Liver (tissue), 9 donors: ENCODE measurements around the gene LIPC. TPM values are rescaled to one million over a fixed set of nuclear protein-coding genes. Genes with fewer than 3 reads are reported as not detected.

Experiments used
- DNase-seq: peaks from one replicate; pipeline ENCODE4 v3.0.0-alpha.2; 2017; ENCODE audit warnings: low spot score
- H3K27ac ChIP-seq, 2 donors: one replicate each; pipeline ENCODE4 v1.7.0; 2013; ENCODE audit warnings: inconsistent platforms in 2 of 2, low read length in 2 of 2, control low read depth in 1 of 2, low read depth in 1 of 2, mild to moderate bottlenecking in 1 of 2
- H3K27me3 ChIP-seq, 4 donors: one replicate each; pipeline versions ENCODE4 v1.6.1 to v1.7.0; 2013; ENCODE audit warnings: low read length in 3 of 4, inconsistent platforms in 1 of 4, mild to moderate bottlenecking in 1 of 4, moderate library complexity in 1 of 4; ENCODE audit not compliant: control insufficient read depth in 4 of 4, insufficient read depth in 4 of 4
- H3K36me3 ChIP-seq, 4 donors: one replicate each; pipeline versions ENCODE4 v1.6.1 to v1.7.0; 2013; ENCODE audit warnings: low read length in 3 of 4, mild to moderate bottlenecking in 3 of 4, low read depth in 1 of 4, moderate library complexity in 1 of 4; ENCODE audit not compliant: control insufficient read depth in 4 of 4, insufficient read depth in 3 of 4
- H3K4me1 ChIP-seq, 4 donors: one replicate each; pipeline versions ENCODE4 v1.6.1 to v1.7.0; 2013; ENCODE audit warnings: low read length in 3 of 4, mild to moderate bottlenecking in 3 of 4, moderate library complexity in 1 of 4; ENCODE audit not compliant: control insufficient read depth in 4 of 4, insufficient read depth in 4 of 4
- H3K4me3 ChIP-seq, 3 donors: one replicate each; pipeline versions ENCODE4 v1.6.1 to v1.7.0; 2013; ENCODE audit warnings: low read length in 3 of 3, control low read depth in 1 of 3, low read depth in 1 of 3, mild to moderate bottlenecking in 1 of 3
- H3K9ac ChIP-seq, 2 donors: one replicate each; pipeline ENCODE4 v1.7.0; 2013; ENCODE audit warnings: low read length in 2 of 2, mild to moderate bottlenecking in 2 of 2, moderate library complexity in 2 of 2, control low read depth in 1 of 2, low read depth in 1 of 2
- H3K9me3 ChIP-seq, 4 donors: one replicate each; pipeline versions ENCODE4 v1.6.1 to v1.7.0; 2013; ENCODE audit warnings: low read length in 3 of 4; ENCODE audit not compliant: control insufficient read depth in 4 of 4
- ATF3 ChIP-seq: IDR thresholded peaks from 2 replicates; pipeline ENCODE4 v1.6.1; 2016; ENCODE audit warnings: antibody characterized with exemption
- CTCF ChIP-seq: fragments of 150-350 bp; IDR thresholded peaks from 2 replicates; pipeline ENCODE4 v1.5.1; 2017; ENCODE audit warnings: improper control_type of control experiment, low read depth, low read length; ENCODE audit not compliant: missing input control
- EGR1 ChIP-seq, 2 donors: IDR thresholded peaks; 2 replicates each; pipeline ENCODE4 v1.6.1; 2016 to 2018; ENCODE audit warnings: antibody characterized with exemption in 2 of 2, low read depth in 2 of 2
- FOXA1 ChIP-seq: IDR thresholded peaks from 2 replicates; pipeline ENCODE4 v1.6.1; 2016; ENCODE audit warnings: antibody characterized with exemption
- FOXA2 ChIP-seq: IDR thresholded peaks from 2 replicates; pipeline ENCODE4 v1.6.1; 2016; ENCODE audit warnings: antibody characterized with exemption
- GABPA ChIP-seq, 2 donors: IDR thresholded peaks in 1 of 2; conservative IDR thresholded peaks in 1 of 2; 2 replicates each; pipeline ENCODE4 v1.6.1; 2016; ENCODE audit warnings: antibody characterized with exemption in 2 of 2, mild to moderate bottlenecking in 1 of 2, moderate library complexity in 1 of 2
- HNF4A ChIP-seq, 2 donors: conservative IDR thresholded peaks; 2 replicates each; pipeline ENCODE4 v1.6.1; 2016; ENCODE audit warnings: antibody characterized with exemption in 2 of 2, mild to moderate bottlenecking in 2 of 2
- HNF4G ChIP-seq: IDR thresholded peaks from 2 replicates; pipeline ENCODE4 v1.6.1; 2016; ENCODE audit warnings: antibody characterized with exemption
- JUND ChIP-seq, 2 donors: IDR thresholded peaks; 2 replicates each; pipeline ENCODE4 v1.6.1; 2016; ENCODE audit warnings: antibody characterized with exemption in 2 of 2
- MAX ChIP-seq: IDR thresholded peaks from 2 replicates; pipeline ENCODE4 v1.6.1; 2016; ENCODE audit warnings: antibody characterized with exemption
- NR2F2 ChIP-seq: IDR thresholded peaks from 2 replicates; pipeline ENCODE4 v1.6.1; 2016; ENCODE audit warnings: antibody characterized with exemption
- RAD21 ChIP-seq, 2 donors: IDR thresholded peaks; 2 replicates each; pipeline ENCODE4 v1.6.1; 2016; ENCODE audit warnings: antibody characterized with exemption in 2 of 2, mild to moderate bottlenecking in 2 of 2
- REST ChIP-seq: IDR thresholded peaks from 2 replicates; pipeline ENCODE4 v1.6.1; 2016; ENCODE audit warnings: antibody characterized with exemption, mild to moderate bottlenecking
- RXRA ChIP-seq, 2 donors: IDR thresholded peaks; 2 replicates each; pipeline ENCODE4 v1.6.1; 2017 to 2018; ENCODE audit warnings: antibody characterized with exemption in 2 of 2, mild to moderate bottlenecking in 1 of 2
- SP1 ChIP-seq: IDR thresholded peaks from 2 replicates; pipeline ENCODE4 v1.6.1; 2018; ENCODE audit warnings: antibody characterized with exemption, mild to moderate bottlenecking
- TAF1 ChIP-seq: conservative IDR thresholded peaks from 2 replicates; pipeline ENCODE4 v1.6.1; 2016; ENCODE audit warnings: antibody characterized with exemption, mild to moderate bottlenecking
- YY1 ChIP-seq: IDR thresholded peaks from 2 replicates; pipeline ENCODE4 v1.6.1; 2016; ENCODE audit warnings: antibody characterized with exemption, mild to moderate bottlenecking
- ZBTB33 ChIP-seq: IDR thresholded peaks from 2 replicates; pipeline ENCODE4 v1.6.1; 2016; ENCODE audit warnings: antibody characterized with exemption
- WGBS: extraction: QIAGEN DNeasy Blood & Tissue Kit; methylation state at CpG from one replicate; pipeline ENCODE4 v1.1.7; 2013; 5-methylcytosine and 5-hydroxymethylcytosine counted together
- polyA plus RNA-seq, 2 donors: library from polyadenylated mRNA; stranded (reverse) in 1 of 2; unstranded in 1 of 2; fragments of 200-250 nt in 1 of 2; fragments of >200 nt in 1 of 2; fragmentation: Nextera tagmentation in 1 of 2; extraction: Ambion mirVana in 1 of 2; gene quantifications; one replicate each; pipeline versions ENCODE4 v1.2.1 to v1.2.3, GENCODE V29; 2013 to 2015
- total RNA-seq, 2 donors: library from RNA; depleted of rRNA; stranded (reverse); fragments of >200 nt; gene quantifications; one replicate each; pipeline ENCODE4 v1.2.3, GENCODE V29; 2014
- donor health status: healthy.
- donor health status: healthy.
- donor health status: healthy.
- donor health status: healthy.
- donor health status: healthy.

Gene LIPC
- total and polyA plus RNA-seq, 4 donors, result 60.1 to 268 (median 131) TPM

GRCh38 chr15:58527573-58528187 is 95.9 kb downstream of the LIPC start (continued):
- no peak for TF ChIP-seq CTCF
- no peak for TF ChIP-seq YY1
- no peak for TF ChIP-seq HNF4G
- TF ChIP-seq FOXA1, result no peak
- no peak for TF ChIP-seq EGR1 (IDR thresholded peaks at IDR 0.05; ENCODE audit: low read depth in 2 of 2)
- no peak for TF ChIP-seq JUND (IDR thresholded peaks at IDR 0.05)
- TF ChIP-seq SP1, result no peak
- TF ChIP-seq MAX, result no peak

- TF ChIP-seq CTCF (no peak), FOXA2 (peak; percentile 23), GABPA (IDR thresholded peaks at IDR 0.05 in 1 of 2, conservative IDR thresholded peaks at IDR 0.05 in 1 of 2) (no peak), RAD21 (IDR thresholded peaks at IDR 0.05) (peak; percentile 48 to 58), MAX (peak; percentile 40), EGR1 (IDR thresholded peaks at IDR 0.05; ENCODE audit: low read depth in 2 of 2) (no peak), RXRA (IDR thresholded peaks at IDR 0.05) (peak; percentile 77 to 78), HNF4G (peak; percentile 9), JUND (IDR thresholded peaks at IDR 0.05) (peak; percentile 52 to 53), REST (peak; percentile 52), TAF1 (no peak), ZBTB33 (peak; percentile 35), SP1 (peak; percentile 83), YY1 (peak; percentile 40), NR2F2 (peak; percentile 57), HNF4A (conservative IDR thresholded peaks at IDR 0.05) (peak; percentile 62 to 66), ATF3 (no peak), FOXA1 (no peak)
- Histone ChIP-seq H3K4me1 (peaks cover 17 to 53% (median 45%) of the 10 kb centered on the region in 4 donors), H3K36me3 (no peaks in the 10 kb centered on the region), H3K27me3 (no peaks in the 10 kb centered on the region), H3K27ac (peak overlapping the region; percentile 62 to 67), H3K9me3 (no peaks in the 10 kb centered on the region), H3K9ac (no peak overlapping the region), H3K4me3 (no peak overlapping the region)
- WGBS, result 39% methylated on average over 12 of the region's 12 CpGs
- DNase-seq, result no peak
Measured at GRCh38 chr15:58528188-58528870, 96.5 kb downstream of the LIPC start.
